HL-60/S4 treated with phorbol 12-myristate 13-acetate at 8.2 ng/mL for 4 days and 3 days (cell line): ENCODE data around the gene C5AR1.
"Not testable (repeated sequence)": the region's sequence is repeated elsewhere in the genome, so short reads cannot be mapped to it uniquely, and the experiment has no call there.

Source experiments
- in situ Hi-C: fragments of 300-500 bp; cut with MboI; formaldehyde crosslinking; loops from 2 replicates; pipeline ENCODE4 v1.15.0; 2022; ENCODE audit warnings: low sequenced_read_pairs

C5AR1 gene

DNA sequence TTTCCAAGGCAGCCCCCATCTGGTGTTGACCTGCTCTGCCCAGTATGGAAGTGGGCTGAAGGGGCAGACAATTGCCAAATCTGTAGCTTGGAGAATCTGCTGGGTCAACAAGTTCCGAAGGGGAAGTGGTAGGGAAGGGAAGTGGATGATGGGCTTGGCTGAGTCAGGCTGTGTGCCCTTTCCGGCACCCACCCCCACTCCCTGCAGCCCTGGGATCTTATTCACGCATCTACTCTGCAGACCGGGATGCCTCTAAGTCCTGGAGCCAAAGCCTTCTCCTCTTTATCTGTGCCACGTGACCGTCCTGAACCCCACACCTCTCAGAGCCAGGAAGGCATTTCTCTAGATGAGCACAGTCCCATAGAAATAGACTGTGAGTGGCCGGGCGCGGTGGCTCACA lies 14.8 kb downstream of the C5AR1 start:
- in situ Hi-C loops, result no loop called here

GRCh38 chr19:47330466-47330869 lies 20.8 kb downstream of the C5AR1 start:
- in situ Hi-C loops, result no loop called here

DNA sequence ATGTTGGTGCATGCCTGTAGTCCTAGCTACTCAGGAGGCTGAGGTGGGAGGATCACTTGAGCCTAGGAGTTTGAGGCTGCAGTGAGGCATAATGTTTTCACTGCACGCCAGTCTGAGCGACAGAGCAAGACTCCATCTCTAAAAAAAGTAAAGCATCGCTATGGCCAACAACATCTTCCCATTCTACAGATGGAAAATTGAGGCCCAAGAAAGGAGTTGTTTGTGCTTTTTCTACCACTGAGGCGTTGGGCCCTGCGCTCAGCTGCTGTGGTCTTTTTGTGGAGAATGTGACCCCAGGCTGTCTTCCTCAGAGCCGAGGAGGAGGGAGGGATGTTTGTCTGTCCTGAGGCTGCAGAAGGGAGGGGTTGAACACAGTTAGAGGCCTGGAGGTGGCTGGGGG lies 21.8 kb downstream of the C5AR1 start:
- in situ Hi-C loops, result no loop called here

GRCh38 chr19:47331931-47332547 lies 22.4 kb downstream of the C5AR1 start, which contains the start of gene C5AR2:
C5AR2 (plus strand) TSS chr19:47332175; CDS start chr19:47340800, 8,625 bp downstream.
- in situ Hi-C loops, result no loop called here

DNA sequence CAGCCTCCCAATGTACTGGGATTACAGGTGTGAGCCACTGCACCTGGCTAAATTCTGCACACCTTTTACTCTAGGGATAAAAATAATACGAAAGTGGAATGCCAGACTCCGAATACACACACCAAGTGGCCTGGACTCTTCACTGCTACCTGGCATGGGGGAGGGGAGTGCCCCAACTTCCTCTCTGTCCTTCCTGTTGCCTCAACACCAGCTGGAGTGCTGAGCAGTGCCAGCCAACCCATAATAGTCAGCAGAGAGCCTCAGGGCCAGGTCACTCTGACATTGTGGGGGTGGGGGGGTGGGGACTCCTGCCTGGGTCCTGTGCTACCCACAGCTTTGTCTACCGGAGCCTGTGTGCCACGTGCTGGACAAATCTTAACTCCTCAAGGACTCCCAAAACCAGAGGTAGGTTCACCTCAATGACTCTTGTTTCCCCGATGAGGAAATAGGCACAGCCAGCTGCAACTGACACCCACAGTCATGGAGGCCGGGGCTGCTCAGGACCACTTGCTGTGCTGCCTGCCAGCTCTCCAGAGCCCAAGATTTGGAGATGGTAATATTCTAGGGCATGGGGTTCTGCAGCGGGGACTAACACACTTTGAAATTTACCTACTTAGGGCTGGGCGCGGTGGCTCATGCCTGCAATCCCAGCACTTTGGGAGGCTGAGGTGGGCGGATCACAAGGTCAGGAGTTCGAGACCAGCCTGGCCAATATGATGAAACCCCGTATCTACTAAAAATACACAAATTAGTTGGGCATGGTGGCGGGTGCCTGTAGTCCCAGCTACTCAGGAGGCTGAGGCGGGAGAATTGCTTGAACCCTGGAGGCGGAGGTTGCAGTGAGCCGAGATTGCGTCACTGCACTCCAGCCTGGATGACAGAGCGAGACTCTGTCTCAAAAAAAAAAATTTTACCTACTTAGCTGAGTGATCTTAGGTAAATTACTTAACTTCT lies 27.4 kb downstream of the C5AR1 start:
- in situ Hi-C loops, result not testable (repeated sequence)

GRCh38 chr19:47339196-47339880 lies 29.7 kb downstream of the C5AR1 start:
- in situ Hi-C loops, result no loop called here

GRCh38 chr19:47340477-47341208 lies 31.0 kb downstream of the C5AR1 start:
- in situ Hi-C loops, result no loop called here

- in situ Hi-C loops, result no loop called here
Observed at GRCh38 chr19:47341734-47342133, 32.1 kb downstream of the C5AR1 start.

DNA sequence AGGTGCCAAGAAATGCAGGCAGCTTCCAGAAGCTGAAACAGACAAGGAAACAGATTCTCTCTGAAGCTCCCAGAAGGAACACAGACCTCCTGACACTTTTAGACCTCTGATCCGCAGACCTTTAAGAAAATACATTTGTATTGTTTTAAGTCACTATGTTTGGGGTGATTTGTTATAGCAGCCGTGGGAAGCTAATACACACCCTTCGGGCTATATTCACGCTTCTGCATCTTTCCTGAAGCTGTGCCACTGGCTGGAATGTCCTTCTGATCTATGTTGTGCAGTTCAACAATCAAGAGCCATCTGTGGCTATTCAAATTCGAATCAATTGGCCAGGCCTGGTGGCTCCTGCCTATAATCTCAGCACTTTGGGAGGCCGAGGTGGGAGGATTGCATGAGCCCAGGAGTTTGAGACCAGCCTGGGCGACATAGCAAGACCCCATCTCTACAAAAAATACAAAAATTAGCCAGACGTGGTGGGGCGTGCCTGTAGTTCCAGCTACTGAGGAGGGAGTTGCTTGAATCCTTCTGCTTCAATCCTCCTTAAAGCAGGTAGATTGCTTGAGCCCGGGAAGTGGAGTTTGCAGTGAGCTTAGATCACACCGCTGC lies 33.6 kb downstream of the C5AR1 start:
- in situ Hi-C loops, result no loop called here

GRCh38 chr19:47344425-47344824 lies 34.8 kb downstream of the C5AR1 start:
- in situ Hi-C loops, result no loop called here

GRCh38 chr19:47346024-47346423 lies 36.4 kb downstream of the C5AR1 start:
- in situ Hi-C loops, result not testable (repeated sequence)

GRCh38 chr19:47348819-47349795 lies 39.4 kb downstream of the C5AR1 start, which contains the start of gene DHX34:
DHX34 (plus strand) TSS chr19:47349315; CDS start chr19:47353031, 3,716 bp downstream.
- in situ Hi-C loops, result no loop called here

DNA sequence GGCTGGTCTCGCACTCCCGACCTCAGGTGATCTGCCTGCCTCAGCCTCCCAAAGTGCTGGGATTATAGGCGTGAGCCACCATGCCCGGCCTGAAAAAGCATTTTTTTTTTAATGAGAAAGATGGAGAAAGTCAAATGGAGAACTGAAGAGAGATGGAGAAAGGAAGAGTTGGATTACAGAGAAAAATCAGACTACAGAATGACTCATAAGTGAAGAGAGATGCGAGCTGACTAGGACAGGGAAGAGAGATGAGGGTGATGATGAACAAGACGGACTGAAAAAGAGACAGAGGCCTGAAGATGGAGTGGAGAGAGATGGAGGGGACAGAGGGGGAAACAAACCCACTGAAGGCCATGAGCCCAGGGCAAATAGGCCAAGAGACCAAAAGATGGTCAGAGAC lies 41.0 kb downstream of the C5AR1 start:
- in situ Hi-C loops, result no loop called here

GRCh38 chr19:47351548-47351947 lies 41.9 kb downstream of the C5AR1 start:
- in situ Hi-C loops, result no loop called here

GRCh38 chr19:47352095-47352494 lies 42.4 kb downstream of the C5AR1 start:
- in situ Hi-C loops, result no loop called here

DNA sequence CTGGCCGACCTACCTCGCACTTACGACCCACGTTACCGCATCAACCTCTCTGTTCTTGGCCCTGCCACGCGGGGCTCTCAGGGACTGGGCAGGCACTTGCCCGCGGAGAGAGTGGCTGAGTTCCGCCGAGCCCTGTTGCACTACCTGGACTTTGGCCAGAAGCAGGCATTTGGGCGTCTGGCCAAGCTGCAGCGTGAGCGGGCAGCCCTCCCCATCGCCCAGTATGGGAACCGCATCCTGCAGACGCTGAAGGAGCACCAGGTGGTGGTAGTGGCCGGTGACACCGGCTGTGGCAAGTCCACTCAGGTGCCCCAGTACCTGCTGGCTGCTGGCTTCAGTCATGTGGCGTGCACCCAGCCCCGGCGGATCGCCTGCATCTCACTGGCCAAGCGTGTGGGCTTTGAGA lies 43.6 kb downstream of the C5AR1 start:
- in situ Hi-C loops, result no loop called here

DNA sequence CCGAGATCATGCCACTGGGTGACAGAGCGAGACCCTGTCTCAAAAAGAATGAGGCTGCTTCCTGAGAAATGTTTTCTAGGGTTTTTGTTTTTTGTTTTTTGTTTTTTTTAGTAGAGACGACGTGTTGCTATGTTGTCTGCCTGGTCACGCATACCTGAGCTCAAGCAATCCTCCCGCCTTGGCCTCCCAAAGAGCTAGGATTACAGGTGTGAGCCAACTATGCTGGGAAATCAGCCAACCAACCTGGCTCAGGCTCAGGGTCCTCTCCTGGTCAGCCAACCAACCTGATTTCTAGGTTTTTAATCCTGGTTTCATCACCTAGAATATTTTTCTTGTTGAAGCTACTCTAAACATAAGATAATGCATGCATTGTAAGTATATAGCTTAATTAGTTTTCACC lies 47.2 kb downstream of the C5AR1 start:
- in situ Hi-C loops, result no loop called here

GRCh38 chr19:47357788-47358680 lies 48.4 kb downstream of the C5AR1 start:
- in situ Hi-C loops, result no loop called here
